Calu3 (cell line): ENCODE results near the gene OLFML2B. TPM values are rescaled to one million over a fixed set of nuclear protein-coding genes. Genes with fewer than 3 reads are reported as not detected.

Experiments used
- BruUV-seq: library from RNA; stranded (reverse); fragments of 400-500 nt; replicated peaks from 2 replicates; lab custom pipeline; 2021; lab: Mats Ljungman, UMichigan
- CTCF ChIA-PET: fragments of 300-600 bp; sonication (Branson Sonifier 250); formaldehyde crosslinking; loops from one replicate; lab custom pipeline; 2022; ENCODE audit warnings: antibody characterized with exemption; lab: Charles Lee
- DNase-seq: peaks from one replicate; pipeline ENCODE4 v3.0.0; 2022
- H3K27ac Mint-ChIP-seq: one replicate; pipeline ENCODE4 v1.8.0; 2022; ENCODE audit warnings: mixed read lengths; ENCODE audit not compliant: unreplicated experiment
- H3K27me3 Mint-ChIP-seq: one replicate; pipeline ENCODE4 v1.8.0; 2022; ENCODE audit warnings: mixed read lengths; ENCODE audit not compliant: unreplicated experiment
- H3K36me3 Mint-ChIP-seq: one replicate; pipeline ENCODE4 v1.8.0; 2022; ENCODE audit warnings: mild to moderate bottlenecking, moderate library complexity, mixed read lengths; ENCODE audit not compliant: insufficient read depth, unreplicated experiment
- H3K4me1 Mint-ChIP-seq: one replicate; pipeline ENCODE4 v1.8.0; 2022; ENCODE audit warnings: mild to moderate bottlenecking, low read depth, mixed read lengths; ENCODE audit not compliant: unreplicated experiment
- H3K4me3 Mint-ChIP-seq: one replicate; pipeline ENCODE4 v1.8.0; 2022; ENCODE audit warnings: mild to moderate bottlenecking, low read depth, moderate library complexity, mixed read lengths; ENCODE audit not compliant: unreplicated experiment
- H3K9me3 Mint-ChIP-seq: one replicate; pipeline ENCODE4 v1.8.0; 2022; ENCODE audit warnings: low read depth, mixed read lengths; ENCODE audit not compliant: unreplicated experiment
- CTCF ChIP-seq: fragments of 200-600 bp; IDR thresholded peaks from one replicate; pipeline ENCODE4 v1.8.0; 2022; ENCODE audit warnings: antibody characterized with exemption; ENCODE audit not compliant: unreplicated experiment
- intact Hi-C: fragments of 100-400 bp; cut with micrococcal nuclease; formaldehyde crosslinking; loops from one replicate; pipeline ENCODE4 v1.10.0; 2022; ENCODE audit not compliant: unreplicated experiment
- total RNA-seq: library from RNA; stranded (reverse); gene quantifications from 2 replicates; pipeline ENCODE4 v1.2.3, GENCODE V29; 2022

Gene OLFML2B
- total RNA-seq, 1 experiment from 2014 or later = not detected

- H3K4me3 Mint-ChIP-seq = no peak overlapping the region
- TF ChIP-seq CTCF = no peak
- intact Hi-C loops = no loop called here
- no peak for DNase-seq
- BruUV-seq = no TSS peak
- H3K9me3 Mint-ChIP-seq = no peaks in the 10 kb centered on the region
- no peak overlapping the region for H3K27ac Mint-ChIP-seq
- peaks cover 7% of the 10 kb centered on the region for H3K36me3 Mint-ChIP-seq
- H3K27me3 Mint-ChIP-seq = no peaks in the 10 kb centered on the region
- CTCF ChIA-PET = no interaction called here
- H3K4me1 Mint-ChIP-seq = peaks cover 22% of the 10 kb centered on the region
Observed at GRCh38 chr1:161955606-161956005, 68.1 kb downstream of the OLFML2B start.

GRCh38 chr1:161954466-161954865 lies 69.2 kb downstream of the OLFML2B start:
- Mint-ChIP-seq H3K27ac (no peak overlapping the region), H3K4me3 (no peak overlapping the region), H3K4me1 (peaks cover 22% of the 10 kb centered on the region), H3K27me3 (no peaks in the 10 kb centered on the region), H3K9me3 (no peaks in the 10 kb centered on the region), H3K36me3 (peaks cover 7% of the 10 kb centered on the region)
- no peak for DNase-seq
- no TSS peak for BruUV-seq
- no peak for TF ChIP-seq CTCF
- CTCF ChIA-PET = no interaction called here
- intact Hi-C loops = no loop called here

GRCh38 chr1:161954050-161954449 lies 69.6 kb downstream of the OLFML2B start:
- intact Hi-C loops = no loop called here
- H3K4me3 Mint-ChIP-seq = no peak overlapping the region
- H3K27ac Mint-ChIP-seq = no peak overlapping the region
- no peaks in the 10 kb centered on the region for H3K9me3 Mint-ChIP-seq
- CTCF ChIA-PET = no interaction called here
- H3K4me1 Mint-ChIP-seq = peaks cover 22% of the 10 kb centered on the region
- H3K27me3 Mint-ChIP-seq = no peaks in the 10 kb centered on the region
- no TSS peak for BruUV-seq
- H3K36me3 Mint-ChIP-seq = peaks cover 5% of the 10 kb centered on the region
- no peak for DNase-seq
- no peak for TF ChIP-seq CTCF

GRCh38 chr1:161953256-161953920 lies 70.3 kb downstream of the OLFML2B start:
- intact Hi-C loops = no loop called here
- CTCF ChIA-PET = interaction anchor here (0.6 kb wide), 1 partner anchor 611 kb away, joined by 6 read pairs; no protein-coding TSS in a partner anchor
- no peak for TF ChIP-seq CTCF
- Mint-ChIP-seq H3K27ac (no peak overlapping the region), H3K27me3 (no peaks in the 10 kb centered on the region), H3K9me3 (no peaks in the 10 kb centered on the region), H3K4me1 (peaks cover 22% of the 10 kb centered on the region), H3K4me3 (no peak overlapping the region), H3K36me3 (no peaks in the 10 kb centered on the region)
- BruUV-seq = no TSS peak
- DNase-seq = no peak
